SU-DHL-6 (cell line): Measurements from ENCODE around the gene FGF1.

Experiments used
- H2AFZ ChIP-seq: fragments of 200-600 bp; sonication (generic); 2 replicates; pipeline ENCODE4 v1.6.1; 2014; ENCODE audit warnings: low read depth, mild to moderate bottlenecking, moderate library complexity, mixed read lengths, antibody characterized with exemption, low read length; ENCODE audit not compliant: severe bottlenecking
- H3F3A ChIP-seq: fragments of 200-600 bp; shearing (Covaris generic); 2 replicates; pipeline ENCODE4 v1.6.0; 2016; ENCODE audit warnings: antibody characterized with exemption, mild to moderate bottlenecking; ENCODE audit not compliant: insufficient read depth
- H3K27ac ChIP-seq: fragments of 200-600 bp; sonication (generic); 2 replicates; pipeline ENCODE4 v1.5.1; 2016; ENCODE audit warnings: low read depth, mild to moderate bottlenecking, low read length, moderate library complexity, mixed read lengths
- H3K27me3 ChIP-seq: fragments of 200-600 bp; sonication (generic), shearing (Covaris generic); 2 replicates; pipeline ENCODE4 v1.6.0; 2014; ENCODE audit warnings: mild to moderate bottlenecking, low read length
- H3K36me3 ChIP-seq: fragments of 200-600 bp; sonication (generic); 2 replicates; pipeline ENCODE4 v1.6.1; 2014; ENCODE audit warnings: mild to moderate bottlenecking, low read length, mixed read lengths
- H3K4me2 ChIP-seq: fragments of 300-600, 200-600 bp; shearing (Covaris generic), sonication (generic); 2 replicates; pipeline ENCODE4 v1.6.0; 2014; ENCODE audit warnings: low read length, low read depth, mild to moderate bottlenecking; ENCODE audit not compliant: poor library complexity, severe bottlenecking
- H3K4me3 ChIP-seq: fragments of 200-600 bp; sonication (generic); 2 replicates; pipeline ENCODE4 v1.5.1; 2014; ENCODE audit warnings: antibody characterized with exemption, low read length, mild to moderate bottlenecking, mixed read lengths; ENCODE audit not compliant: insufficient read depth, poor library complexity, severe bottlenecking
- H3K79me2 ChIP-seq: fragments of 200-600 bp; sonication (generic); 2 replicates; pipeline ENCODE4 v1.6.1; 2014; ENCODE audit warnings: mild to moderate bottlenecking, low read length, moderate library complexity; ENCODE audit not compliant: insufficient read depth
- H3K9ac ChIP-seq: fragments of 200-600 bp; sonication (generic); 2 replicates; pipeline ENCODE4 v1.7.0; 2014; ENCODE audit warnings: mild to moderate bottlenecking, low read length
- H3K9me2 ChIP-seq: fragments of 200-600 bp; sonication (generic); replicated peaks from 2 replicates; pipeline ENCODE4 v1.6.1; 2014; ENCODE audit warnings: low read length; ENCODE audit not compliant: insufficient read depth
- H3K9me3 ChIP-seq: fragments of 200-600 bp; sonication (generic); 2 replicates; pipeline ENCODE4 v1.6.1; 2014; ENCODE audit warnings: low read length, mixed read lengths; ENCODE audit not compliant: insufficient read depth
- H4K20me1 ChIP-seq: fragments of 200-600 bp; sonication (generic); 2 replicates; pipeline ENCODE4 v1.6.1; 2014; ENCODE audit warnings: low read depth, mild to moderate bottlenecking, antibody characterized with exemption, low read length, moderate library complexity, mixed read lengths
- CTCF ChIP-seq: fragments of 200-600 bp; sonication (generic); IDR thresholded peaks from one replicate; pipeline ENCODE4 v1.5.1; 2017; ENCODE audit warnings: antibody characterized with exemption, mild to moderate bottlenecking, low read length, moderate library complexity; ENCODE audit not compliant: insufficient read depth, poor library complexity, severe bottlenecking
- EZH2phosphoT487 ChIP-seq: fragments of 200-600 bp; sonication (generic), shearing (Covaris generic); conservative IDR thresholded peaks from 2 replicates; pipeline ENCODE4 v1.6.1; 2018; ENCODE audit warnings: mild to moderate bottlenecking, antibody characterized with exemption, low read length, moderate library complexity, mixed read lengths

The FGF1 gene

GRCh38 chr5:142621227-142621626, 64.7 kb downstream of the FGF1 start:
- Histone ChIP-seq H3K9me2 (no peaks in the 10 kb centered on the region), H3K27me3 (no peaks in the 10 kb centered on the region), H3K9ac (no peak overlapping the region), H3K9me3 (no peaks in the 10 kb centered on the region), H3K4me2 (no peak overlapping the region), H4K20me1 (no peaks in the 10 kb centered on the region), H2AFZ (no peak overlapping the region), H3K4me3 (no peak overlapping the region), H3K27ac (no peak overlapping the region), H3K36me3 (no peaks in the 10 kb centered on the region), H3K79me2 (no peaks in the 10 kb centered on the region), H3F3A (no peaks in the 10 kb centered on the region)
- TF ChIP-seq EZH2phosphoT487 (no peak), CTCF (no peak)

GRCh38 chr5:142619815-142620214, 66.1 kb downstream of the FGF1 start:
- H3K27ac ChIP-seq, result no peak overlapping the region
- no peak overlapping the region for H3K4me3 ChIP-seq
- H3K9me2 ChIP-seq, result no peaks in the 10 kb centered on the region
- H3K36me3 ChIP-seq, result no peaks in the 10 kb centered on the region
- no peaks in the 10 kb centered on the region for H3F3A ChIP-seq
- H3K4me2 ChIP-seq, result no peak overlapping the region
- no peak overlapping the region for H2AFZ ChIP-seq
- no peaks in the 10 kb centered on the region for H4K20me1 ChIP-seq
- no peaks in the 10 kb centered on the region for H3K9me3 ChIP-seq
- no peaks in the 10 kb centered on the region for H3K27me3 ChIP-seq
- TF ChIP-seq CTCF (no peak), EZH2phosphoT487 (no peak)
- no peak overlapping the region for H3K9ac ChIP-seq
- H3K79me2 ChIP-seq, result no peaks in the 10 kb centered on the region

GRCh38 chr5:142618130-142618523, 67.8 kb downstream of the FGF1 start:
- H2AFZ ChIP-seq, result no peak overlapping the region

More at GRCh38 chr5:142618130-142618523, 67.8 kb downstream of the FGF1 start:
- Histone ChIP-seq H3K9me3 (no peaks in the 10 kb centered on the region), H3K36me3 (no peaks in the 10 kb centered on the region), H3F3A (no peaks in the 10 kb centered on the region), H3K27ac (no peak overlapping the region), H3K9me2 (no peaks in the 10 kb centered on the region), H3K27me3 (no peaks in the 10 kb centered on the region), H3K9ac (no peak overlapping the region), H3K4me3 (no peak overlapping the region), H3K79me2 (no peaks in the 10 kb centered on the region), H4K20me1 (no peaks in the 10 kb centered on the region), H3K4me2 (no peak overlapping the region)
- no peak for TF ChIP-seq CTCF
- TF ChIP-seq EZH2phosphoT487, result no peak
